Fibroblast of gingiva (primary cell): ENCODE measurements around the gene TBC1D1.

Experiments used
- DNase-seq: peaks from one replicate; pipeline ENCODE4 v3.0.0-alpha.2; 2011; ENCODE audit warnings: low read depth

The TBC1D1 gene

GRCh38 chr4:38080061-38080974, 189.4 kb downstream of the TBC1D1 start:
- no peak for DNase-seq

- no peak for DNase-seq
These were observed 191.1 kb downstream of the TBC1D1 start for GRCh38 chr4:38082021-38082420.

- DNase-seq = peak; percentile 60
These were observed 191.8 kb downstream of the TBC1D1 start for GRCh38 chr4:38082424-38083385.

- DNase-seq = no peak
These were observed 194.2 kb downstream of the TBC1D1 start for GRCh38 chr4:38084877-38085711.

- no peak for DNase-seq
These were observed 194.9 kb downstream of the TBC1D1 start for GRCh38 chr4:38085751-38086150.

GRCh38 chr4:38086151-38086848, 195.4 kb downstream of the TBC1D1 start:
- DNase-seq = no peak

GRCh38 chr4:38086849-38087226, 196.0 kb downstream of the TBC1D1 start:
- no peak for DNase-seq

GRCh38 chr4:38088321-38088720, 197.4 kb downstream of the TBC1D1 start:
- DNase-seq = no peak

- no peak for DNase-seq
These were observed 199.1 kb downstream of the TBC1D1 start for GRCh38 chr4:38089961-38090360.

GRCh38 chr4:38090455-38091246, 199.8 kb downstream of the TBC1D1 start:
- DNase-seq = no peak

- peak; percentile 32 for DNase-seq
These were observed 200.8 kb downstream of the TBC1D1 start for GRCh38 chr4:38091636-38092035.

GRCh38 chr4:38092701-38093100, 201.8 kb downstream of the TBC1D1 start:
- no peak for DNase-seq

- no peak for DNase-seq
These were observed 203.5 kb downstream of the TBC1D1 start for GRCh38 chr4:38094419-38094818.

- no peak for DNase-seq
These were observed 204.8 kb downstream of the TBC1D1 start for GRCh38 chr4:38095691-38096090.

GRCh38 chr4:38097818-38098217, 206.9 kb downstream of the TBC1D1 start:
- no peak for DNase-seq

- peak; percentile 44 for DNase-seq
These were observed 208.2 kb downstream of the TBC1D1 start for GRCh38 chr4:38099020-38099600.

GRCh38 chr4:38099908-38100407, 209.1 kb downstream of the TBC1D1 start:
- DNase-seq = peak; percentile 41

GRCh38 chr4:38100474-38101255, 209.8 kb downstream of the TBC1D1 start:
- no peak for DNase-seq

GRCh38 chr4:38101563-38101962, 210.7 kb downstream of the TBC1D1 start:
- DNase-seq = no peak
